Muscle of leg (tissue), 11 donors: ENCODE measurements around the gene MCEE. TPM values are rescaled to one million over a fixed set of nuclear protein-coding genes. Genes with fewer than 3 reads are reported as not detected.

Experiments used
- DNase-seq: peaks from one replicate; pipeline ENCODE4 v3.0.0; 2013
- H3K27ac ChIP-seq: one replicate; pipeline ENCODE4 v1.5.1; 2013; ENCODE audit warnings: mild to moderate bottlenecking, low read length, control low read depth
- H3K27me3 ChIP-seq: one replicate; pipeline ENCODE4 v1.6.1; 2013; ENCODE audit warnings: low read length; ENCODE audit not compliant: control insufficient read depth, insufficient read depth
- H3K36me3 ChIP-seq: one replicate; pipeline ENCODE4 v1.6.1; 2013; ENCODE audit warnings: low read length; ENCODE audit not compliant: control insufficient read depth, insufficient read depth
- H3K4me1 ChIP-seq: one replicate; pipeline ENCODE4 v1.6.1; 2013; ENCODE audit warnings: low read length; ENCODE audit not compliant: control insufficient read depth, insufficient read depth
- H3K4me3 ChIP-seq: one replicate; pipeline ENCODE4 v1.5.1; 2013; ENCODE audit warnings: low read length, control low read depth
- H3K9me3 ChIP-seq: replicated peaks from 2 replicates; pipeline ENCODE4 v1.6.1; 2013; ENCODE audit warnings: low read depth, low read length; ENCODE audit not compliant: control insufficient read depth
- WGBS: methylation state at CpG from one replicate; pipeline ENCODE4 v1.1.5; 2013; ENCODE audit warnings: missing lambda C conversion rate; ENCODE audit not compliant: insufficient coverage; 5-methylcytosine and 5-hydroxymethylcytosine counted together
- polyA plus RNA-seq, 8 donors: library from polyadenylated mRNA; unstranded; fragments of 120-200 nt; gene quantifications; one replicate each; pipeline versions ENCODE4 v1.2.1 to v1.2.3, GENCODE V29; 2013; ENCODE audit warnings: inconsistent platforms in 1 of 8, low replicate concordance in 1 of 8; ENCODE audit not compliant: insufficient read length in 8 of 8, insufficient read depth in 1 of 8
- total RNA-seq: library from RNA; stranded (reverse); fragments of 120-200 nt; gene quantifications from one replicate; pipeline ENCODE4 v1.2.4, GENCODE V29; 2013

MCEE gene
- total and polyA plus RNA-seq, 9 donors: 19.9 to 32.8 (median 23.6) TPM

GRCh38 chr2:71129902-71130151, 202 bp downstream of the MCEE start:
- DNase-seq: no peak
- Histone ChIP-seq H3K9me3 (no peaks in the 10 kb centered on the region), H3K4me3 (peak overlapping the region; percentile 88), H3K4me1 (peaks cover 11% of the 10 kb centered on the region), H3K27ac (peak overlapping the region; percentile 93), H3K27me3 (no peaks in the 10 kb centered on the region), H3K36me3 (peaks cover 8% of the 10 kb centered on the region)
- 0% methylated on average over 17 of the region's 17 CpGs for whole genome bisulfite sequencing

- 0% methylated on average over 10 of the region's 18 CpGs for WGBS
- DNase-seq: peak; percentile 14
- Histone ChIP-seq H3K4me1 (peaks cover 11% of the 10 kb centered on the region), H3K9me3 (no peaks in the 10 kb centered on the region), H3K36me3 (peaks cover 5% of the 10 kb centered on the region), H3K27ac (peak overlapping the region; percentile 93), H3K4me3 (peak overlapping the region; percentile 88), H3K27me3 (no peaks in the 10 kb centered on the region)
Observed at GRCh38 chr2:71129114-71129901, 721 bp downstream of the MCEE start.

GRCh38 chr2:71126957-71127356, 3.1 kb downstream of the MCEE start:
- Histone ChIP-seq H3K9me3 (no peaks in the 10 kb centered on the region), H3K36me3 (peaks cover 7% of the 10 kb centered on the region), H3K4me1 (peaks cover 8% of the 10 kb centered on the region), H3K27ac (no peak overlapping the region), H3K4me3 (no peak overlapping the region), H3K27me3 (no peaks in the 10 kb centered on the region)
- DNase-seq: no peak
- no CpG with 5 or more reads among the region's 3 CpGs for WGBS

- Histone ChIP-seq H3K27ac (no peak overlapping the region), H3K36me3 (peaks cover 18% of the 10 kb centered on the region), H3K9me3 (no peaks in the 10 kb centered on the region), H3K4me3 (no peak overlapping the region), H3K27me3 (no peaks in the 10 kb centered on the region), H3K4me1 (peaks cover 5% of the 10 kb centered on the region)
- 94% methylated on average over 3 of the region's 7 CpGs for WGBS
- no peak for DNase-seq
Observed at GRCh38 chr2:71125506-71126294, 4.3 kb downstream of the MCEE start.

- no peaks in the 10 kb centered on the region for H3K4me1 ChIP-seq
Observed at GRCh38 chr2:71122387-71123298, 7.4 kb downstream of the MCEE start.

GRCh38 chr2:71121479-71121878, 8.6 kb downstream of the MCEE start:
- no peak for DNase-seq
- Histone ChIP-seq H3K9me3 (no peaks in the 10 kb centered on the region), H3K4me3 (no peak overlapping the region), H3K36me3 (peaks cover 42% of the 10 kb centered on the region), H3K27me3 (no peaks in the 10 kb centered on the region), H3K4me1 (no peaks in the 10 kb centered on the region), H3K27ac (no peak overlapping the region)
- WGBS: no CpG with 5 or more reads among the region's 1 CpG

More at GRCh38 chr2:71122387-71123298, 7.4 kb downstream of the MCEE start:
- WGBS: 79% methylated on average over 4 of the region's 7 CpGs
- H3K36me3 ChIP-seq: peaks cover 42% of the 10 kb centered on the region
- DNase-seq: no peak
- H3K27me3 ChIP-seq: no peaks in the 10 kb centered on the region
- H3K27ac ChIP-seq: no peak overlapping the region
- H3K9me3 ChIP-seq: no peaks in the 10 kb centered on the region
- H3K4me3 ChIP-seq: no peak overlapping the region

- no peak for DNase-seq
- Histone ChIP-seq H3K27ac (no peak overlapping the region), H3K4me1 (no peaks in the 10 kb centered on the region), H3K36me3 (peaks cover 42% of the 10 kb centered on the region), H3K4me3 (no peak overlapping the region), H3K27me3 (no peaks in the 10 kb centered on the region), H3K9me3 (no peaks in the 10 kb centered on the region)
- 96% methylated on average over 3 of the region's 6 CpGs for WGBS
Observed at GRCh38 chr2:71120195-71120594, 9.8 kb downstream of the MCEE start.

- Histone ChIP-seq H3K36me3 (peaks cover 45% of the 10 kb centered on the region), H3K27me3 (no peaks in the 10 kb centered on the region), H3K27ac (no peak overlapping the region), H3K4me1 (no peaks in the 10 kb centered on the region), H3K4me3 (no peak overlapping the region), H3K9me3 (no peaks in the 10 kb centered on the region)
- no peak for DNase-seq
Observed at GRCh38 chr2:71117063-71117462, 13.0 kb downstream of the MCEE start.

- H3K36me3 ChIP-seq: peaks cover 22% of the 10 kb centered on the region
- WGBS: 100% methylated on average over 1 of the region's 1 CpG
Observed at GRCh38 chr2:71113843-71114242, 16.2 kb downstream of the MCEE start.

GRCh38 chr2:71108091-71108490, 21.9 kb downstream of the MCEE start:
- Histone ChIP-seq H3K4me1 (no peaks in the 10 kb centered on the region), H3K9me3 (no peaks in the 10 kb centered on the region), H3K36me3 (peaks cover 2% of the 10 kb centered on the region), H3K4me3 (no peak overlapping the region), H3K27me3 (no peaks in the 10 kb centered on the region), H3K27ac (no peak overlapping the region)
- no peak for DNase-seq
- WGBS: no CpG with 5 or more reads among the region's 2 CpGs

More at GRCh38 chr2:71113843-71114242, 16.2 kb downstream of the MCEE start:
- Histone ChIP-seq H3K9me3 (no peaks in the 10 kb centered on the region), H3K4me1 (no peaks in the 10 kb centered on the region), H3K4me3 (no peak overlapping the region), H3K27me3 (no peaks in the 10 kb centered on the region), H3K27ac (no peak overlapping the region)
- no peak for DNase-seq
